Erythroblast (primary cell): ENCODE results near the gene NEDD4L.

ENCODE experiments used
- GATA1 ChIP-seq: IDR thresholded peaks from 2 replicates; pipeline ENCODE4 v1.6.1; 2011; ENCODE audit warnings: low read depth, mild to moderate bottlenecking, control low read depth, low read length, moderate library complexity
- POLR2A ChIP-seq: IDR thresholded peaks from 2 replicates; pipeline ENCODE4 v1.6.1; 2011; ENCODE audit warnings: mild to moderate bottlenecking, low read length

GRCh38 chr18:58212274-58212673 is 168.2 kb downstream of the NEDD4L start:
- TF ChIP-seq POLR2A (no peak), GATA1 (no peak)
